IMR-90 (cell line): Measurements from ENCODE around the gene MYEOV. TPM values are rescaled to one million over a fixed set of nuclear protein-coding genes. Genes with fewer than 3 reads are reported as not detected.
A peak's percentile ranks its signal among the peaks of the same experiment; 100 is the strongest.

ENCODE experiments used
- ATAC-seq: fragments of 200-7000 bp; cut with Tn5 transposase; 2 replicates; pipeline ENCODE4 v1.9.1; 2020; ENCODE audit warnings: low read depth, mild to moderate bottlenecking, moderate library complexity
- BruUV-seq: library from RNA; stranded (reverse); fragments of 400-500 nt; replicated peaks from 2 replicates; lab custom pipeline; 2021; lab: Mats Ljungman, UMichigan
- CTCF ChIA-PET: fragments of 300-600 bp; formaldehyde crosslinking; extraction: SDS; loops from one replicate; lab custom pipeline; 2021; ENCODE audit warnings: antibody characterized with exemption; lab: Yijun Ruan, JAX
- POLR2A ChIA-PET: fragments of 300-600 bp; sonication (Branson Sonifier 250); formaldehyde crosslinking; loops from one replicate; lab custom pipeline; 2022; ENCODE audit warnings: antibody characterized with exemption; ENCODE audit not compliant: unreplicated experiment; lab: Charles Lee
- DNase-seq: peaks from one replicate; pipeline ENCODE4 v3.0.0; 2013
- H2AFZ ChIP-seq: replicated peaks from 2 replicates; pipeline ENCODE3; 2013; ENCODE audit warnings: low read length, mild to moderate bottlenecking; ENCODE audit not compliant: poor library complexity
- H2AK5ac ChIP-seq: 2 replicates; pipeline ENCODE4 v1.6.1; 2013; ENCODE audit warnings: low read depth, low read length, inconsistent platforms
- H2AK9ac ChIP-seq: replicated peaks from 2 replicates; pipeline ENCODE3; 2013; ENCODE audit warnings: mild to moderate bottlenecking, low read depth, low read length, moderate library complexity; ENCODE audit not compliant: poor library complexity
- H2BK120ac ChIP-seq: 2 replicates; pipeline ENCODE4 v1.6.1; 2013; ENCODE audit warnings: low read depth, low read length, inconsistent platforms
- H2BK15ac ChIP-seq: 3 replicates; pipeline ENCODE4 v1.6.1; 2013; ENCODE audit warnings: low read depth, low read length, inconsistent platforms
- H2BK20ac ChIP-seq: 2 replicates; pipeline ENCODE4 v1.6.1; 2013; ENCODE audit warnings: low read depth, mild to moderate bottlenecking, inconsistent platforms, low read length, moderate library complexity
- H2BK5ac ChIP-seq: 2 replicates; pipeline ENCODE4 v1.6.1; 2013; ENCODE audit warnings: mild to moderate bottlenecking, low read depth, low read length, inconsistent platforms; ENCODE audit not compliant: poor library complexity, severe bottlenecking
- H3K14ac ChIP-seq: replicated peaks from 2 replicates; pipeline ENCODE4 v1.6.1; 2013; ENCODE audit warnings: low read depth, low read length, inconsistent platforms
- H3K18ac ChIP-seq: 2 replicates; pipeline ENCODE4 v1.6.1; 2013; ENCODE audit warnings: low read depth, low read length, control low read depth
- H3K23ac ChIP-seq: 2 replicates; pipeline ENCODE4 v1.6.1; 2013; ENCODE audit warnings: low read depth, low read length, inconsistent platforms
- H3K27ac ChIP-seq: 2 replicates; pipeline ENCODE4 v1.5.1; 2013; ENCODE audit warnings: mild to moderate bottlenecking, control low read depth, low read length; ENCODE audit not compliant: insufficient read depth
- H3K27me3 ChIP-seq: 2 replicates; pipeline ENCODE4 v1.6.1; 2013; ENCODE audit warnings: low read length; ENCODE audit not compliant: control insufficient read depth, insufficient read depth
- H3K36me3 ChIP-seq: 2 replicates; pipeline ENCODE4 v1.6.1; 2013; ENCODE audit warnings: low read length, mixed read lengths; ENCODE audit not compliant: control insufficient read depth, insufficient read depth
- H3K4ac ChIP-seq: 2 replicates; pipeline ENCODE4 v1.6.1; 2013; ENCODE audit warnings: low read depth, low read length, inconsistent platforms
- H3K4me1 ChIP-seq: 2 replicates; pipeline ENCODE4 v1.6.1; 2013; ENCODE audit warnings: low read length, mixed read lengths; ENCODE audit not compliant: control insufficient read depth, insufficient read depth
- H3K4me2 ChIP-seq: 2 replicates; pipeline ENCODE4 v1.6.1; 2013; ENCODE audit warnings: low read depth, mild to moderate bottlenecking, control low read depth, low read length, moderate library complexity
- H3K4me3 ChIP-seq: 2 replicates; pipeline ENCODE4 v1.5.1; 2013; ENCODE audit warnings: low read depth, mild to moderate bottlenecking, control low read depth, low read length, moderate library complexity; ENCODE audit not compliant: insufficient read depth
- H3K56ac ChIP-seq: 2 replicates; pipeline ENCODE4 v1.6.1; 2013; ENCODE audit warnings: low read length, inconsistent platforms; ENCODE audit not compliant: insufficient read depth; ENCODE audit errors: extremely low read depth
- H3K79me1 ChIP-seq, 2 experiments: 2 replicates each; pipeline ENCODE4 v1.6.1; 2013; ENCODE audit warnings: low read length in 2 of 2, inconsistent platforms in 1 of 2, low read depth in 1 of 2
- H3K9ac ChIP-seq: 2 replicates; pipeline ENCODE4 v1.6.1; 2013; ENCODE audit warnings: low read depth, low read length, control low read depth
- H3K9me1 ChIP-seq: 2 replicates; pipeline ENCODE4 v1.6.1; 2013; ENCODE audit warnings: low read length, inconsistent platforms; ENCODE audit not compliant: insufficient read depth
- H3K9me3 ChIP-seq: 2 replicates; pipeline ENCODE4 v1.6.1; 2013; ENCODE audit warnings: low read length; ENCODE audit not compliant: control insufficient read depth, insufficient read depth
- H4K20me1 ChIP-seq: 2 replicates; pipeline ENCODE4 v1.6.1; 2013; ENCODE audit warnings: low read length, inconsistent platforms; ENCODE audit not compliant: insufficient read depth
- H4K5ac ChIP-seq: 2 replicates; pipeline ENCODE4 v1.6.1; 2013; ENCODE audit warnings: mild to moderate bottlenecking, low read depth, low read length, control low read depth
- H4K8ac ChIP-seq, 2 experiments: 2 replicates each; pipeline ENCODE4 v1.6.1; 2013; ENCODE audit warnings: low read depth in 2 of 2, low read length in 2 of 2, control low read depth in 1 of 2, inconsistent platforms in 1 of 2
- H4K91ac ChIP-seq: 2 replicates; pipeline ENCODE4 v1.6.1; 2013; ENCODE audit warnings: low read depth, low read length, inconsistent platforms; ENCODE audit not compliant: insufficient read depth
- BHLHE40 ChIP-seq: fragments of 150-350 bp; IDR thresholded peaks from 2 replicates; pipeline ENCODE4 v1.6.1; 2016; ENCODE audit warnings: mild to moderate bottlenecking, low read depth, low read length
- CEBPB ChIP-seq: IDR thresholded peaks from 2 replicates; pipeline ENCODE4 v1.6.1; 2012; ENCODE audit warnings: low read depth, low read length, improper control_type of control experiment
- CHD1 ChIP-seq: IDR thresholded peaks from 2 replicates; pipeline ENCODE4 v1.6.1; 2012; ENCODE audit warnings: low read depth, low read length, improper control_type of control experiment
- FOS ChIP-seq: fragments of 150-350 bp; IDR thresholded peaks from 2 replicates; pipeline ENCODE4 v1.6.1; 2016; ENCODE audit warnings: low read depth, low read length
- MAFK ChIP-seq: IDR thresholded peaks from 2 replicates; pipeline ENCODE4 v1.6.1; 2012; ENCODE audit warnings: low read depth, low read length, improper control_type of control experiment
- MAZ ChIP-seq: IDR thresholded peaks from 2 replicates; pipeline ENCODE4 v1.6.1; 2012; ENCODE audit warnings: low read depth, mild to moderate bottlenecking, low read length, improper control_type of control experiment, moderate library complexity, borderline replicate concordance
- MXI1 ChIP-seq: IDR thresholded peaks from 2 replicates; pipeline ENCODE4 v1.6.1; 2012; ENCODE audit warnings: low read depth, mild to moderate bottlenecking, low read length, moderate library complexity, borderline replicate concordance
- NFE2L2 ChIP-seq: fragments of 150-350 bp; IDR thresholded peaks from 2 replicates; pipeline ENCODE4 v1.6.1; 2016; ENCODE audit warnings: low read depth, mild to moderate bottlenecking, low read length
- POLR2A ChIP-seq: IDR thresholded peaks from 2 replicates; pipeline ENCODE4 v1.6.1; 2012; ENCODE audit warnings: mild to moderate bottlenecking, low read depth, low read length
- RAD21 ChIP-seq: IDR thresholded peaks from 2 replicates; pipeline ENCODE4 v1.6.1; 2012; ENCODE audit warnings: low read length, improper control_type of control experiment
- RCOR1 ChIP-seq: IDR thresholded peaks from 2 replicates; pipeline ENCODE4 v1.6.1; 2012; ENCODE audit warnings: mild to moderate bottlenecking, low read length, improper control_type of control experiment; ENCODE audit not compliant: insufficient replicate concordance
- SMC3 ChIP-seq: fragments of 150-350 bp; IDR thresholded peaks from 2 replicates; pipeline ENCODE4 v1.6.1; 2016; ENCODE audit warnings: low read depth, mild to moderate bottlenecking, antibody characterized with exemption, low read length, moderate library complexity
- USF2 ChIP-seq: fragments of 150-350 bp; IDR thresholded peaks from 2 replicates; pipeline ENCODE4 v1.6.1; 2017; ENCODE audit warnings: mild to moderate bottlenecking, antibody characterized with exemption, low read length, low read depth
- WGBS, 2 experiments: methylation state at CpG; one replicate each; pipeline versions ENCODE4 v1.1.5 to v1.1.7; 2013; ENCODE audit warnings: missing lambda C conversion rate in 2 of 2; ENCODE audit not compliant: insufficient read length in 1 of 2; ENCODE audit errors: extremely low coverage in 2 of 2; 5-methylcytosine and 5-hydroxymethylcytosine counted together
- dilution Hi-C: fragments of 300-500 bp; cut with HindIII; formaldehyde crosslinking; loops from one replicate; pipeline ENCODE4 v1.14.3; 2018; ENCODE audit warnings: low sequenced_read_pairs; ENCODE audit not compliant: unreplicated experiment
- in situ Hi-C: fragments of 300-500 bp; cut with MboI; formaldehyde crosslinking; loops from 3 replicates; pipeline ENCODE4 v1.14.3; 2019; ENCODE audit warnings: low sequenced_read_pairs, inconsistent platforms, mixed read lengths
- intact Hi-C: fragments of 100-400 bp; cut with micrococcal nuclease; formaldehyde crosslinking; loops from 2 replicates; pipeline ENCODE4 v1.10.0; 2022
- polyA plus RNA-seq, 3 experiments: library from polyadenylated mRNA; depleted of rRNA; stranded (reverse); fragments of >200 nt; gene quantifications; 2 replicates each; pipeline ENCODE4 v1.2.3, GENCODE V29; 2012; ENCODE audit warnings: low replicate concordance in 1 of 3
- total RNA-seq: library from RNA; depleted of rRNA; stranded (reverse); fragments of >200 nt; gene quantifications from 2 replicates; pipeline ENCODE4 v1.2.3, GENCODE V29; 2012
- TF ChIP-seq, protein P1 (sequence below): conservative IDR thresholded peaks from 2 replicates; pipeline ENCODE4 v1.5.1; 2012; ENCODE audit warnings: mild to moderate bottlenecking, low read depth, low read length, improper control_type of control experiment

Gene MYEOV
- total and polyA plus RNA-seq, 2 of the 4 experiments (the other 2 are of a cell fraction), result 5.8 to 6.8 TPM

GRCh38 chr11:69342588-69343330 lies 48.8 kb downstream of the MYEOV start:
- Histone ChIP-seq H4K20me1 (no peaks in the 10 kb centered on the region), H3K56ac (no peak overlapping the region), H2AK5ac (peak overlapping the region; percentile 94), H3K14ac (no peak overlapping the region; the same call in 1 of the 2 replicates), H3K27ac (no peak overlapping the region), H3K27me3 (no peaks in the 10 kb centered on the region), H3K9me3 (0 out of 2 replicates have a peak, but pooled peaks cover 2% of the 10 kb centered on the region), H3K18ac (no peak overlapping the region), H2BK20ac (peak overlapping the region; percentile 71), H2AFZ (no peak overlapping the region), H3K4me1 (peaks cover 3% of the 10 kb centered on the region), H4K5ac (no peak overlapping the region), H3K9ac (no peak overlapping the region), H4K8ac (peak overlapping the region in 1 of 2 experiments; percentile 30; a peak in 1 of 4 replicates), H2BK120ac (peak overlapping the region; percentile 70), H2AK9ac (peak overlapping the region; percentile 71), H3K79me1 (peaks cover 0 to 40% of the 10 kb centered on the region in 2 experiments; a peak in 3 of 4 replicates), H2BK5ac (no peak overlapping the region), H3K9me1 (peaks cover 2% of the 10 kb centered on the region; the same call in 1 of the 2 replicates), H3K4me2 (no peak overlapping the region), H2BK15ac (peak overlapping the region; percentile 77; the same call in 1 of the 3 replicates), H4K91ac (0 out of 2 replicates have a peak overlapping the region, but pooled peaks have one; percentile 26), H3K36me3 (no peaks in the 10 kb centered on the region), H3K23ac (no peak overlapping the region), H3K4me3 (no peak overlapping the region), H3K4ac (peak overlapping the region; percentile 43)
- dilution Hi-C loops, result no loop called here
- ChIA-PET CTCF (no interaction called here), POLR2A (no interaction called here)
- no peak for ATAC-seq
- intact Hi-C loops, result loop anchor here (2.0 kb wide), 1 partner anchor 154 kb away; no protein-coding TSS in a partner anchor
- DNase-seq, result no peak
- no TSS peak for BruUV-seq
- in situ Hi-C loops, result no loop called here
- WGBS, 2 experiments, result 89% methylated on average over 3 of the region's 13 CpGs; no CpG with 5 or more reads in 1 of the 2 experiments
- TF ChIP-seq CHD1 (no peak), USF2 (no peak), MXI1 (no peak), POLR2A (no peak), MAFK (no peak), CEBPB (no peak), FOS (no peak), RAD21 (no peak), NFE2L2 (no peak), BHLHE40 (no peak), MAZ (no peak), SMC3 (no peak), RCOR1 (no peak)
- TF ChIP-seq, protein P1, sequence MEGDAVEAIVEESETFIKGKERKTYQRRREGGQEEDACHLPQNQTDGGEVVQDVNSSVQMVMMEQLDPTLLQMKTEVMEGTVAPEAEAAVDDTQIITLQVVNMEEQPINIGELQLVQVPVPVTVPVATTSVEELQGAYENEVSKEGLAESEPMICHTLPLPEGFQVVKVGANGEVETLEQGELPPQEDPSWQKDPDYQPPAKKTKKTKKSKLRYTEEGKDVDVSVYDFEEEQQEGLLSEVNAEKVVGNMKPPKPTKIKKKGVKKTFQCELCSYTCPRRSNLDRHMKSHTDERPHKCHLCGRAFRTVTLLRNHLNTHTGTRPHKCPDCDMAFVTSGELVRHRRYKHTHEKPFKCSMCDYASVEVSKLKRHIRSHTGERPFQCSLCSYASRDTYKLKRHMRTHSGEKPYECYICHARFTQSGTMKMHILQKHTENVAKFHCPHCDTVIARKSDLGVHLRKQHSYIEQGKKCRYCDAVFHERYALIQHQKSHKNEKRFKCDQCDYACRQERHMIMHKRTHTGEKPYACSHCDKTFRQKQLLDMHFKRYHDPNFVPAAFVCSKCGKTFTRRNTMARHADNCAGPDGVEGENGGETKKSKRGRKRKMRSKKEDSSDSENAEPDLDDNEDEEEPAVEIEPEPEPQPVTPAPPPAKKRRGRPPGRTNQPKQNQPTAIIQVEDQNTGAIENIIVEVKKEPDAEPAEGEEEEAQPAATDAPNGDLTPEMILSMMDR, result no peak
